Astrocyte (in vitro differentiated cells and primary cell): ENCODE results near the gene DIP2C. TPM values are rescaled to one million over a fixed set of nuclear protein-coding genes. Genes with fewer than 3 reads are reported as not detected.
"Not testable (repeated sequence)": the region's sequence is repeated elsewhere in the genome, so short reads cannot be mapped to it uniquely, and the experiment has no call there.

Source experiments
- DNase-seq: peaks from one replicate; pipeline ENCODE4 v3.0.0-alpha.2; 2010; ENCODE audit warnings: low read depth
- FAIRE-seq: peaks from 2 replicates; lab custom pipeline; 2011; peaks lifted over from hg19 to GRCh38; lab: Jason Lieb, UNC
- H2AFZ ChIP-seq: 2 replicates; pipeline ENCODE4 v1.6.0; 2012; ENCODE audit warnings: low read depth, low read length, inconsistent platforms
- H3K27ac ChIP-seq: 2 replicates; pipeline ENCODE4 v1.5.1; 2011; ENCODE audit warnings: low read depth, low read length, inconsistent platforms
- H3K27me3 ChIP-seq: 2 replicates; pipeline ENCODE4 v1.6.0; 2011; ENCODE audit warnings: low read length, inconsistent platforms; ENCODE audit not compliant: insufficient read depth
- H3K36me3 ChIP-seq: 2 replicates; pipeline ENCODE4 v1.5.1; 2011; ENCODE audit warnings: low read length, inconsistent platforms; ENCODE audit not compliant: insufficient read depth
- H3K4me1 ChIP-seq: 2 replicates; pipeline ENCODE4 v1.5.1; 2011; ENCODE audit warnings: low read length, inconsistent platforms; ENCODE audit not compliant: insufficient read depth
- H3K4me2 ChIP-seq: 2 replicates; pipeline ENCODE4 v1.6.0; 2012; ENCODE audit warnings: low read length, inconsistent platforms
- H3K4me3 ChIP-seq: 2 replicates; pipeline ENCODE4 v1.5.1; 2011; ENCODE audit warnings: low read depth, mild to moderate bottlenecking, low read length, inconsistent platforms; ENCODE audit not compliant: insufficient read depth
- H3K79me2 ChIP-seq: 2 replicates; pipeline ENCODE4 v1.6.0; 2012; ENCODE audit warnings: mild to moderate bottlenecking, low read length, inconsistent platforms; ENCODE audit not compliant: insufficient read depth
- H3K9ac ChIP-seq: 2 replicates; pipeline ENCODE4 v1.6.0; 2012; ENCODE audit warnings: mild to moderate bottlenecking, low read length, inconsistent platforms
- H3K9me3 ChIP-seq: 2 replicates; pipeline ENCODE4 v1.5.1; 2012; ENCODE audit warnings: low read depth, mild to moderate bottlenecking, low read length, inconsistent platforms; ENCODE audit not compliant: insufficient read depth
- H4K20me1 ChIP-seq: 2 replicates; pipeline ENCODE4 v1.6.0; 2012; ENCODE audit warnings: low read length, inconsistent platforms; ENCODE audit not compliant: insufficient read depth
- H3K27ac Mint-ChIP-seq: one replicate; pipeline ENCODE4 v1.8.0; 2021; ENCODE audit warnings: mild to moderate bottlenecking, mixed read lengths; ENCODE audit not compliant: unreplicated experiment
- H3K27me3 Mint-ChIP-seq: one replicate; pipeline ENCODE4 v1.8.0; 2021; ENCODE audit warnings: low read depth, mixed read lengths; ENCODE audit not compliant: unreplicated experiment
- H3K36me3 Mint-ChIP-seq: one replicate; pipeline ENCODE4 v1.8.0; 2021; ENCODE audit warnings: low read depth, mixed read lengths; ENCODE audit not compliant: unreplicated experiment
- H3K4me1 Mint-ChIP-seq: one replicate; pipeline ENCODE4 v1.8.0; 2021; ENCODE audit warnings: low read depth, mixed read lengths; ENCODE audit not compliant: unreplicated experiment
- H3K4me3 Mint-ChIP-seq: one replicate; pipeline ENCODE4 v1.8.0; 2021; ENCODE audit warnings: mild to moderate bottlenecking, moderate library complexity, mixed read lengths; ENCODE audit not compliant: unreplicated experiment
- H3K9me3 Mint-ChIP-seq: one replicate; pipeline ENCODE4 v1.8.0; 2021; ENCODE audit warnings: mild to moderate bottlenecking, mixed read lengths; ENCODE audit not compliant: unreplicated experiment
- CTCF ChIP-seq: IDR thresholded peaks from 2 replicates; pipeline ENCODE4 v1.5.1; 2011; ENCODE audit warnings: low read depth, mild to moderate bottlenecking, inconsistent platforms, low read length, moderate library complexity; ENCODE audit not compliant: insufficient read depth
- EZH2 ChIP-seq: IDR thresholded peaks from 2 replicates; pipeline ENCODE4 v1.6.1; 2012; ENCODE audit warnings: mild to moderate bottlenecking, low read length, inconsistent platforms; ENCODE audit not compliant: insufficient read depth
- total RNA-seq: library from RNA; stranded (reverse); gene quantifications from 2 replicates; pipeline ENCODE4 v1.2.1, GENCODE V29; 2021

DIP2C gene
- total RNA-seq, 1 donor from 2014 or later, result 27.3 TPM

- no peak overlapping the region for H3K4me2 ChIP-seq
- peaks cover 6% of the 10 kb centered on the region for H3K36me3 Mint-ChIP-seq
- H3K27ac ChIP-seq, result no peak overlapping the region
- no peak overlapping the region for H3K4me3 ChIP-seq
- TF ChIP-seq CTCF, result no peak
- TF ChIP-seq EZH2, result no peak
- H3K4me1 Mint-ChIP-seq, result peaks cover 5% of the 10 kb centered on the region
- no peaks in the 10 kb centered on the region for H3K27me3 Mint-ChIP-seq
- no peak for FAIRE-seq
- no peak overlapping the region for H3K27ac Mint-ChIP-seq
- no peak overlapping the region for H3K9ac ChIP-seq
- DNase-seq, result no peak
- H3K9me3 Mint-ChIP-seq, result no peaks in the 10 kb centered on the region
- H3K79me2 ChIP-seq, result peaks cover 4% of the 10 kb centered on the region
- H3K4me3 Mint-ChIP-seq, result no peak overlapping the region
- no peak overlapping the region for H2AFZ ChIP-seq
- peaks cover 4% of the 10 kb centered on the region for H3K4me1 ChIP-seq
- H3K36me3 ChIP-seq, result no peaks in the 10 kb centered on the region
- H3K27me3 ChIP-seq, result no peaks in the 10 kb centered on the region
- H4K20me1 ChIP-seq, result peaks cover 26% of the 10 kb centered on the region
- no peaks in the 10 kb centered on the region for H3K9me3 ChIP-seq
Measured at GRCh38 chr10:396107-396506, 293.4 kb downstream of the DIP2C start.

GRCh38 chr10:395665-396064 lies 293.8 kb downstream of the DIP2C start:
- no peaks in the 10 kb centered on the region for H3K27me3 Mint-ChIP-seq
- Histone ChIP-seq H3K9me3 (no peaks in the 10 kb centered on the region), H2AFZ (no peak overlapping the region), H3K4me2 (no peak overlapping the region), H3K79me2 (peaks cover 4% of the 10 kb centered on the region), H3K27ac (no peak overlapping the region), H3K9ac (no peak overlapping the region), H3K4me3 (no peak overlapping the region), H3K36me3 (no peaks in the 10 kb centered on the region), H4K20me1 (peaks cover 26% of the 10 kb centered on the region), H3K27me3 (no peaks in the 10 kb centered on the region), H3K4me1 (peaks cover 4% of the 10 kb centered on the region)
- H3K4me1 Mint-ChIP-seq, result peaks cover 5% of the 10 kb centered on the region
- no peak for FAIRE-seq
- DNase-seq, result no peak
- no peaks in the 10 kb centered on the region for H3K9me3 Mint-ChIP-seq
- no peak for TF ChIP-seq CTCF
- no peak for TF ChIP-seq EZH2
- no peak overlapping the region for H3K27ac Mint-ChIP-seq
- H3K4me3 Mint-ChIP-seq, result no peak overlapping the region
- H3K36me3 Mint-ChIP-seq, result peaks cover 10% of the 10 kb centered on the region

DNA sequence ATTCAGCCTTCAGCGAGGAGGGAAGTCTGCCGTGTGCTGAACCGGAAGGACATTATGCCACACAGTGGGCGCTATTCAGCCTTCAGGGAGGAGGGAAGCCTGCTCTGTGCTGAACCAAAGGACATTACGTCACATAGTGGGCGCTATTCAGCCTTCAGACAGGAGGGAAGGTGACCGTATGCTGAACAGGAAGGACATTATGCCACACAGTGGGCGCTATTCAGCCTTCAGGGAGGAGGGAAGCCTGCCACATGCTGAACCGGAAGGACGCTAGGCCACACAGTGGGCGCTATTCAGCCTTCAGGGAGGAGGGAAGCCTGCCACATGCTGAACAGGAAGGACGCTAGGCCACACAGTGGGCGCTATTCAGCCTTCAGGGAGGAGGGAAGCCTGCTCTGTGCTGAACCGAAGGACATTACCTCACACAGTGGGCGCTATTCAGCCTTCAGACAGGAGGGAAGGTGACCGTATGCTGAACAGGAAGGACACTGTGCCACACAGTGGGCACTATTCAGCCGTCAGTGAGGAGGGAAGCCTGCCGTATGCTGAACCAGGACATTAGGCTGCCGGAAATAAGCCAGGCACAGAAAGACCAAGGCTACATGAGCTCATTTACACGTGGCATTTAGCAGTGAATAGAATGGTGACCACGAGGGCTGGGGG lies 294.9 kb downstream of the DIP2C start:
- DNase-seq, result peak; percentile 36
- Mint-ChIP-seq H3K36me3 (peaks cover 17% of the 10 kb centered on the region), H3K27ac (peak overlapping the region; percentile 94)
- H3K36me3 ChIP-seq, FAIRE-seq, H3K79me2 ChIP-seq, H3K4me3 ChIP-seq, H3K27ac ChIP-seq, H3K27me3 Mint-ChIP-seq, H3K4me3 Mint-ChIP-seq, H3K4me1 Mint-ChIP-seq, H3K9me3 ChIP-seq, H3K4me2 ChIP-seq, H3K4me1 ChIP-seq, H3K27me3 ChIP-seq, H3K9me3 Mint-ChIP-seq: not testable (repeated sequence)
- Histone ChIP-seq H3K9ac (peak overlapping the region; percentile 35), H2AFZ (peak overlapping the region; percentile 77), H4K20me1 (peaks cover 26% of the 10 kb centered on the region)
